H7 (cell line): Measurements from ENCODE around the gene CCDC7. TPM values are rescaled to one million over a fixed set of nuclear protein-coding genes. Genes with fewer than 3 reads are reported as not detected.
"Not testable (repeated sequence)": the region's sequence is repeated elsewhere in the genome, so short reads cannot be mapped to it uniquely, and the experiment has no call there.

Source experiments
- DNase-seq: peaks from one replicate; pipeline ENCODE4 v3.0.0; 2012
- H3K27me3 ChIP-seq: 2 replicates; pipeline ENCODE4 v1.6.0; 2011; ENCODE audit warnings: mild to moderate bottlenecking, low read length; ENCODE audit not compliant: control insufficient read depth, insufficient read depth
- H3K36me3 ChIP-seq: replicated peaks from 2 replicates; pipeline ENCODE4 v1.5.1; 2011; ENCODE audit warnings: low read length; ENCODE audit not compliant: control insufficient read depth, insufficient read depth
- H3K4me3 ChIP-seq: 2 replicates; pipeline ENCODE4 v1.5.1; 2011; ENCODE audit warnings: low read depth, mild to moderate bottlenecking, control low read depth, low read length, moderate library complexity; ENCODE audit not compliant: insufficient read depth
- total RNA-seq: library from RNA; depleted of rRNA; stranded (reverse); fragments of >200 nt; shearing (Covaris generic); gene quantifications from 2 replicates; pipeline ENCODE4 v1.2.3, GENCODE V29; 2014

The CCDC7 gene
- total RNA-seq, 1 experiment from 2014 or later: 0.24 TPM

- no peak for DNase-seq
- no peaks in the 10 kb centered on the region for H3K27me3 ChIP-seq
Measured at GRCh38 chr10:32773105-32773504, 327.2 kb downstream of the CCDC7 start.

GRCh38 chr10:32786968-32787367 lies 341.0 kb downstream of the CCDC7 start:
- DNase-seq: no peak
- no peaks in the 10 kb centered on the region for H3K27me3 ChIP-seq
- no peak overlapping the region for H3K4me3 ChIP-seq
- H3K36me3 ChIP-seq: no peaks in the 10 kb centered on the region

More at GRCh38 chr10:32773105-32773504, 327.2 kb downstream of the CCDC7 start:
- H3K4me3 ChIP-seq: no peak overlapping the region
- no peaks in the 10 kb centered on the region for H3K36me3 ChIP-seq

DNA sequence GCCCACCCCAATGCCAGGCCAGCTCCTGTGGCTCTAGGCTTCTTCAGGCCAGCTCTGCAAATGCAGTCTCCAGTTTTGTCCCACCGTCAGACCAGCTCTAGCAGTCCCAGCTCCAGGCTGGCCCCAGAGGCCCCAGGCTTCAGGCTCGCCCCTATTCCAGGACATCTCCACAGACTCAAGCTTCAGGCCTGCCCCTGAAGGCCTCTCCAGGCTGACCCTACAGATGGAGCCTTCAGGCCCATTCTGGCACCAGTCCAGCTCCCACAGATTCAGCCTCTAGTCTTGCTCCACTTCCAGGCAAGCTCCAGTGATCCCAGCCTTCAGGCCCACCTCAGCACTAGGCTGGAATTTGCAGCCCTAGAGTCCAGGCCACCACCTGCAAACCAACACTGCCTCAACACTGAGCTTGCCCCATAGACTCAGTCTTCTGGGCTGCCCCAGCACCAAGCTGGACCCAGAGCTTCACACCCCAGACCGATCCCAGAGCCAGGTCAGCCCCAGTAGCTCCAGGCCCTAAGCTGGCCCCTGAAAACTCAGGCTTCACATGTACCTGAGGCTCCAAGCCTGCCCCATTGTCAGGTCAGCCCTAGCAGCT lies 341.8 kb downstream of the CCDC7 start:
- Histone ChIP-seq H3K27me3 (no peaks in the 10 kb centered on the region), H3K36me3 (no peaks in the 10 kb centered on the region), H3K4me3 (no peak overlapping the region)
- DNase-seq: no peak

GRCh38 chr10:32788359-32788758 lies 342.4 kb downstream of the CCDC7 start:
- H3K36me3 ChIP-seq: no peaks in the 10 kb centered on the region
- H3K4me3 ChIP-seq: no peak overlapping the region
- H3K27me3 ChIP-seq: no peaks in the 10 kb centered on the region
- no peak for DNase-seq

GRCh38 chr10:32790483-32790882 lies 344.5 kb downstream of the CCDC7 start:
- Histone ChIP-seq H3K27me3 (no peaks in the 10 kb centered on the region), H3K4me3 (no peak overlapping the region), H3K36me3 (no peaks in the 10 kb centered on the region)
- DNase-seq: no peak

DNA sequence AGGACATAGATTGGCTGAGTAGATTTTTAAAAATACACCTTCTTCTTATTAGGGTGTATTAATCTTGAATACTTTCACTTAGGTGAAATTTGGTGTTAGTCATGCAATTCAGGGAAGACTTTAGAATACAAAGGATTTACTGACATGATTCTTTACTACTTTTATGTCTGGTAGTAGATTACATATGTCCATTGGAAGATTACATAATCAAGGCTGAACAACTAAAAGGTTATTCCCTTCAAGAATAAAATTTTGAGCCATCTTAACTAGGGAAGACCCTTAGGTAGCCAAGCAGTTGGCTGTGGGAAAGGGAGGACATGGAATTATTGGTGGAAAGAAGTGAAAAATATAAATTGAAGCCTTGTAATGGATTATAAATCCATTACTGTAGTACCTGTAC lies 347.1 kb downstream of the CCDC7 start:
- Histone ChIP-seq H3K36me3 (no peaks in the 10 kb centered on the region), H3K4me3 (no peak overlapping the region), H3K27me3 (no peaks in the 10 kb centered on the region)
- DNase-seq: no peak

DNA sequence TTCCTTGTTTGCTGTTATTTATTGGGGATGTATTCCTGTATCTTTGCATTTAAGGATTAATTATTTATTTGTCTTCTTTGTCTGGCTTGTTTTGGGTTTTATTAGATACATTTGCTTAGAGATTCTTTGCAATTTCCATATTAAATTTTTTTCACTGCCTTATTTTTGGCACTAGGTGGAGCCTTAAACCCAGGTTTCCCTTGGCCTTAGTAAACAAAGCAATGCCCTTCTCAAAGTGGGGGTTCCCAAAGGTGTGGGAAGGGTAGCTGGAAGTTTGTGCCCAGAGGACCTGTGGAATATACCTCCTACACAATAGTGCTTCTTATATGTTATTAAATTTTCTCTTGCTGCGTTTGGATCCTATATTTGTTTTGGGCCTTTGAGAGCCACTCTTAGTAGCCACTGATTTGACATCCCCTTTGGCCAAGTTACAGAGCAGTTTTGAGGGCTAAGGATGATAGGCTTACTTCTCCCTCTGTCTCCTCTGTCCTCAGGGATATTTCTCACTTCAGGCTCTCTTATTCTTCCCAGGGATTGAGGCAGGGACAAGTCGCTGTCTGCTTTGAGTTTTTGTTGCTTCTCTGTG lies 349.8 kb downstream of the CCDC7 start:
- Histone ChIP-seq H3K36me3 (no peaks in the 10 kb centered on the region), H3K4me3 (no peak overlapping the region), H3K27me3 (no peaks in the 10 kb centered on the region)
- peak; percentile 28 for DNase-seq

- H3K4me3 ChIP-seq, H3K27me3 ChIP-seq, H3K36me3 ChIP-seq, DNase-seq: not testable (repeated sequence)
Measured at GRCh38 chr10:32797393-32797792, 351.5 kb downstream of the CCDC7 start.

DNA sequence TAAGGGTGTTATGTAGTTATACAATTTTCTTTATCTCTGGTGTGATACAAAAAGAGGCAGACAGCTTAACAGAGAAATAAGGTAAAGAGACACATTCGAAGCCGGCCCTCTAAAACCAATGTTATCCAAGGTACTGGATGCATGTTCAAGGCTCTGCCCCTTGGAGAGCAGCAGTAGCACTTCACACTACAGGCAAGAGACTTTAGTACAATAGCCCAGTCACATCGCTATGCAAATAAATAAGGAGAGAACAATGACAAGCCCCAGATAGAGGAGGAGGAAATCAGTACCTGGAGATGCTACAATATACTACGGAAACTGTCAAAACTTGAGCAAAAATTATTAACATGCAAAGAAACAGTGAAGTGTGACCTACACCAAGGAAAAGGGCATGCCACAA lies 401.0 kb downstream of the CCDC7 start:
- no peaks in the 10 kb centered on the region for H3K27me3 ChIP-seq
- H3K4me3 ChIP-seq: no peak overlapping the region
- peak; percentile 3 for DNase-seq
- no peaks in the 10 kb centered on the region for H3K36me3 ChIP-seq

- Histone ChIP-seq H3K36me3 (no peaks in the 10 kb centered on the region), H3K4me3 (no peak overlapping the region), H3K27me3 (no peaks in the 10 kb centered on the region)
- no peak for DNase-seq
Measured at GRCh38 chr10:32851301-32851700, 405.4 kb downstream of the CCDC7 start.

DNA sequence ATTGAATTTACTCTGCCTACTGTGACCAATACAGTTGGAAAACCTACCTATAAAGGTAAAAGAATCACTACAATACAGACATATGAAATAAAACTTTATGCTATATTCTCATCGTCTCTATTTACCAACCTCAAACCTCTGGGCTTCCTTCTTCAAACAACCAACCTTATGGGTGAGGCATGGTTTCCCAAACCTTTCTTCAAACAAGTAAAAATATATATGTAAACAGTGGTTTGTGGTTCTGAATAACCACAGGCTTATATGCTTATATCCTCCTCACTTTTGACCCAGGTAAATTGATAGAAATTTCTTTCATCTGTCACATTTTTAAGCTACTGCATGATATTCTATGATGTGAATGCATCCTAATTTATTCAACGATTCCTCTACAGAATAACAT lies 408.5 kb downstream of the CCDC7 start:
- Histone ChIP-seq H3K4me3 (no peak overlapping the region), H3K27me3 (no peaks in the 10 kb centered on the region), H3K36me3 (no peaks in the 10 kb centered on the region)
- DNase-seq: no peak

DNA sequence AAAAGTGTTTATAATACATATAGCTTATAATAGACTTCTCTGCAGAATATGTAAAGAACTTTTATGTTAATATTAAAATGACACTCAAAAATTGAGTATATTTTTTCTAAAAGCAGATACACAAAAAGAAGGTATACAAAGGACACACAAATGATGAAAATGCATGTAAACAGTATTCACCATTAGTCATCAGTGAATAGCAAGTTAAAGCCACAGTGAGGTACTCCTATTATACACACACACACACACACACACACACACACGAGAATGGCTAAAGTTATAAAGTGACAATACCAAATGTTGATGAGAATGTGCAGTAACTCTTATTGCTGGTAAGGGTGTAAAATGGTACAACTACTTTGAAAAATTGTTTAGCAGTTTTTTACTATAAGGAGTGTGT lies 419.2 kb downstream of the CCDC7 start:
- no peak for DNase-seq
- no peaks in the 10 kb centered on the region for H3K27me3 ChIP-seq
- no peak overlapping the region for H3K4me3 ChIP-seq
- H3K36me3 ChIP-seq: no peaks in the 10 kb centered on the region

GRCh38 chr10:32877915-32878314 lies 432.0 kb downstream of the CCDC7 start:
- no peak for DNase-seq
- H3K27me3 ChIP-seq: no peaks in the 10 kb centered on the region
- H3K4me3 ChIP-seq: no peak overlapping the region
- no peaks in the 10 kb centered on the region for H3K36me3 ChIP-seq

DNA sequence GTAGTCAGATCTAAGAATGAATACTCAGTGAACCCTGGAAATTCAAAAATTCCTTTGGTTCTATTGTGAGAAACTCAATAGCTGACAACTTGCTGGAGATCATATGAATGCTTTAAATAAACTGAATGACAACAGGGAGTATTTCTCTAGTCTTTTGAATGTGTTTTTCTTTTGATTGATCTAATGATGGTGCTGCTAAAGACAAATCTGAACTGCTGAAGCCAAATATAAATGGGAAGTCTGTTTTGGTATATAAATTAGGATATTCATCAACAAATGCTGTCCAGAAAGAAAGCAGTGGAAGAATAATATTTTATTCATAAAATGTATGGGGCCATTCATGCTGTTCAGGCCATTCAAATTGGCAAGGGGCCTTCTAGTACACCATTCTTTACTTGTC lies 432.7 kb downstream of the CCDC7 start:
- no peak for DNase-seq
- Histone ChIP-seq H3K36me3 (no peaks in the 10 kb centered on the region), H3K4me3 (no peak overlapping the region), H3K27me3 (no peaks in the 10 kb centered on the region)

DNA sequence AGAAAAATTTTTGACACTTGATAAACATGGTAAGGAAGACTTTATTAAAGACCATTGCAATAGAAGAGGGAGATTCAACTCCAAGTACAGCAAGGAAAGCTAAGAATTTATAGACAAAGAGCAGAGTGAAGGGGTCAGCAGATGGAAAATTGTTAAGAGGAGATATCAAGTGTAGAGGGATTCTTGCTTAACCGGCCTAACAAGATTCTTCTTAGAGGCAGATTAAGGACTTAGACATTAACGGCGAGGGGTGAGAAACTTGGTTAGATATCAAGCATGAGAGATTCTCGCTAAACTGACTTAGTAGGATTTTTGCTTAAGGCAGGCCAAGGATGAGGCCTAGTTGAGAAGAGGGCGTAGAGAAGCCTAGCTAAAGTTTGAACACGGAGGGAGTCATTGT lies 436.1 kb downstream of the CCDC7 start:
- H3K27me3 ChIP-seq: no peaks in the 10 kb centered on the region
- no peaks in the 10 kb centered on the region for H3K36me3 ChIP-seq
- DNase-seq: no peak
- H3K4me3 ChIP-seq: no peak overlapping the region

GRCh38 chr10:32887481-32887880 lies 441.5 kb downstream of the CCDC7 start:
- no peak overlapping the region for H3K4me3 ChIP-seq
- no peaks in the 10 kb centered on the region for H3K36me3 ChIP-seq
- no peak for DNase-seq
- no peaks in the 10 kb centered on the region for H3K27me3 ChIP-seq
